ENCODE data around the gene CNPY4.
"Not testable (repeated sequence)": the region's sequence is repeated elsewhere in the genome, so short reads cannot be mapped to it uniquely, and the experiment has no call there.

- not testable (repeated sequence) for TF ChIP-seq EZH2 (optimal IDR thresholded peaks at IDR 0.05; ENCODE audit: low read depth, low read length); EZH2phosphoT487 (IDR thresholded peaks at IDR 0.05; ENCODE audit: low read length)
- TF ChIP-seq, protein P1, sequence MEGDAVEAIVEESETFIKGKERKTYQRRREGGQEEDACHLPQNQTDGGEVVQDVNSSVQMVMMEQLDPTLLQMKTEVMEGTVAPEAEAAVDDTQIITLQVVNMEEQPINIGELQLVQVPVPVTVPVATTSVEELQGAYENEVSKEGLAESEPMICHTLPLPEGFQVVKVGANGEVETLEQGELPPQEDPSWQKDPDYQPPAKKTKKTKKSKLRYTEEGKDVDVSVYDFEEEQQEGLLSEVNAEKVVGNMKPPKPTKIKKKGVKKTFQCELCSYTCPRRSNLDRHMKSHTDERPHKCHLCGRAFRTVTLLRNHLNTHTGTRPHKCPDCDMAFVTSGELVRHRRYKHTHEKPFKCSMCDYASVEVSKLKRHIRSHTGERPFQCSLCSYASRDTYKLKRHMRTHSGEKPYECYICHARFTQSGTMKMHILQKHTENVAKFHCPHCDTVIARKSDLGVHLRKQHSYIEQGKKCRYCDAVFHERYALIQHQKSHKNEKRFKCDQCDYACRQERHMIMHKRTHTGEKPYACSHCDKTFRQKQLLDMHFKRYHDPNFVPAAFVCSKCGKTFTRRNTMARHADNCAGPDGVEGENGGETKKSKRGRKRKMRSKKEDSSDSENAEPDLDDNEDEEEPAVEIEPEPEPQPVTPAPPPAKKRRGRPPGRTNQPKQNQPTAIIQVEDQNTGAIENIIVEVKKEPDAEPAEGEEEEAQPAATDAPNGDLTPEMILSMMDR (IDR thresholded peaks at IDR 0.05; ENCODE audit: low read length), result not testable (repeated sequence)
Observed at GRCh38 chr7:100130220-100130607, 10.8 kb downstream of the CNPY4 start.
